HEK293 (cell line): ENCODE data around the gene PLEKHG5.

Experiments used
- BCL11B ChIP-seq: fragments of 450-650 bp; formaldehyde crosslinking; IDR thresholded peaks from 2 replicates; pipeline ENCODE4 v1.5.1; 2016; ENCODE audit warnings: low read depth, missing biosample characterization, missing genetic modification characterization
- GLI4 ChIP-seq: fragments of 450-650 bp; formaldehyde crosslinking; IDR thresholded peaks from 2 replicates; pipeline ENCODE4 v1.5.1; 2016; ENCODE audit warnings: missing biosample characterization, missing genetic modification characterization
- KLF8 ChIP-seq: fragments of 450-650 bp; formaldehyde crosslinking; IDR thresholded peaks from 2 replicates; pipeline ENCODE4 v1.5.1; 2016; ENCODE audit warnings: missing biosample characterization, missing genetic modification characterization
- MZF1 ChIP-seq: fragments of 450-650 bp; formaldehyde crosslinking; IDR thresholded peaks from 2 replicates; pipeline ENCODE4 v1.5.1; 2017; ENCODE audit warnings: missing biosample characterization, missing genetic modification characterization, borderline replicate concordance
- PRDM1 ChIP-seq: fragments of 450-650 bp; formaldehyde crosslinking; IDR thresholded peaks from 2 replicates; pipeline ENCODE4; 2016; ENCODE audit warnings: missing biosample characterization, missing genetic modification characterization
- SCRT1 ChIP-seq: fragments of 450-650 bp; formaldehyde crosslinking; IDR thresholded peaks from 2 replicates; pipeline ENCODE4 v1.5.1; 2016; ENCODE audit warnings: missing biosample characterization, missing genetic modification characterization, borderline replicate concordance
- YY2 ChIP-seq: fragments of 450-650 bp; formaldehyde crosslinking; IDR thresholded peaks from 2 replicates; pipeline ENCODE4 v1.5.1; 2016; ENCODE audit warnings: missing biosample characterization, missing genetic modification characterization
- ZBTB17 ChIP-seq: fragments of 450-650 bp; formaldehyde crosslinking; IDR thresholded peaks from 2 replicates; pipeline ENCODE4 v1.5.1; 2016; ENCODE audit warnings: missing biosample characterization, missing genetic modification characterization
- ZBTB7A ChIP-seq: fragments of 450-650 bp; formaldehyde crosslinking; IDR thresholded peaks from 2 replicates; pipeline ENCODE4 v1.5.1; 2016; ENCODE audit warnings: low read depth, missing biosample characterization, missing genetic modification characterization
- ZBTB8A ChIP-seq: fragments of 450-650 bp; formaldehyde crosslinking; IDR thresholded peaks from 2 replicates; pipeline ENCODE4 v1.5.1; 2016; ENCODE audit warnings: missing biosample characterization, missing genetic modification characterization
- ZFHX2 ChIP-seq: fragments of 450-650 bp; formaldehyde crosslinking; conservative IDR thresholded peaks from 2 replicates; pipeline ENCODE4 v1.5.1; 2016; ENCODE audit warnings: missing biosample characterization, missing genetic modification characterization
- ZFP37 ChIP-seq: fragments of 450-650 bp; formaldehyde crosslinking; IDR thresholded peaks from 2 replicates; pipeline ENCODE4 v1.5.1; 2016; ENCODE audit warnings: missing biosample characterization, missing genetic modification characterization
- ZNF114 ChIP-seq: fragments of 450-650 bp; formaldehyde crosslinking; IDR thresholded peaks from 2 replicates; pipeline ENCODE4 v1.5.0; 2017; ENCODE audit warnings: missing biosample characterization, missing genetic modification characterization
- ZNF138 ChIP-seq: fragments of 450-650 bp; formaldehyde crosslinking; IDR thresholded peaks from 2 replicates; pipeline ENCODE4 v1.5.1; 2016; ENCODE audit warnings: missing biosample characterization, missing genetic modification characterization, borderline replicate concordance
- ZNF157 ChIP-seq: fragments of 450-650 bp; formaldehyde crosslinking; IDR thresholded peaks from 2 replicates; pipeline ENCODE4 v1.5.1; 2016; ENCODE audit warnings: missing biosample characterization, missing genetic modification characterization
- ZNF239 ChIP-seq: fragments of 450-650 bp; formaldehyde crosslinking; IDR thresholded peaks from 2 replicates; pipeline ENCODE4 v1.5.1; 2016; ENCODE audit warnings: missing biosample characterization, missing genetic modification characterization
- ZNF423 ChIP-seq: fragments of 450-650 bp; formaldehyde crosslinking; IDR thresholded peaks from 2 replicates; pipeline ENCODE4 v1.5.1; 2016; ENCODE audit warnings: missing biosample characterization, missing genetic modification characterization
- ZNF529 ChIP-seq: fragments of 450-650 bp; formaldehyde crosslinking; IDR thresholded peaks from 2 replicates; pipeline ENCODE4 v1.5.1; 2017; ENCODE audit warnings: missing genetic modification characterization, missing biosample characterization; ENCODE audit not compliant: insufficient replicate concordance
- ZNF558 ChIP-seq: fragments of 450-650 bp; formaldehyde crosslinking; IDR thresholded peaks from 2 replicates; pipeline ENCODE4 v1.5.1; 2016; ENCODE audit warnings: missing biosample characterization, missing genetic modification characterization
- ZNF777 ChIP-seq: fragments of 450-650 bp; formaldehyde crosslinking; IDR thresholded peaks from 2 replicates; pipeline ENCODE4 v1.5.1; 2017; ENCODE audit warnings: missing biosample characterization, missing genetic modification characterization, borderline replicate concordance
- ZNF843 ChIP-seq: fragments of 450-650 bp; formaldehyde crosslinking; IDR thresholded peaks from 2 replicates; pipeline ENCODE4 v1.5.1; 2016; ENCODE audit warnings: missing biosample characterization, missing genetic modification characterization
- TF ChIP-seq, protein P1 (sequence below): fragments of 450-650 bp; formaldehyde crosslinking; IDR thresholded peaks from 2 replicates; pipeline ENCODE4 v1.5.1; 2016; ENCODE audit warnings: missing biosample characterization, missing genetic modification characterization
- TF ChIP-seq, protein P2 (sequence below): fragments of 450-650 bp; formaldehyde crosslinking; IDR thresholded peaks from 2 replicates; pipeline ENCODE4 v1.5.1; 2016; ENCODE audit warnings: missing biosample characterization, missing genetic modification characterization
- TF ChIP-seq, protein P3 (sequence below): fragments of 450-650 bp; formaldehyde crosslinking; IDR thresholded peaks from 2 replicates; pipeline ENCODE4 v1.5.1; 2016; ENCODE audit warnings: missing biosample characterization, missing genetic modification characterization
- TF ChIP-seq, protein P4 (sequence below): fragments of 450-650 bp; formaldehyde crosslinking; conservative IDR thresholded peaks from 2 replicates; pipeline ENCODE4 v1.5.1; 2016; ENCODE audit warnings: low read depth, missing biosample characterization, missing genetic modification characterization
- TF ChIP-seq, protein P5 (sequence below): fragments of 450-650 bp; formaldehyde crosslinking; IDR thresholded peaks from 2 replicates; pipeline ENCODE4 v1.5.1; 2016; ENCODE audit warnings: missing biosample characterization, missing genetic modification characterization

The PLEKHG5 gene

DNA sequence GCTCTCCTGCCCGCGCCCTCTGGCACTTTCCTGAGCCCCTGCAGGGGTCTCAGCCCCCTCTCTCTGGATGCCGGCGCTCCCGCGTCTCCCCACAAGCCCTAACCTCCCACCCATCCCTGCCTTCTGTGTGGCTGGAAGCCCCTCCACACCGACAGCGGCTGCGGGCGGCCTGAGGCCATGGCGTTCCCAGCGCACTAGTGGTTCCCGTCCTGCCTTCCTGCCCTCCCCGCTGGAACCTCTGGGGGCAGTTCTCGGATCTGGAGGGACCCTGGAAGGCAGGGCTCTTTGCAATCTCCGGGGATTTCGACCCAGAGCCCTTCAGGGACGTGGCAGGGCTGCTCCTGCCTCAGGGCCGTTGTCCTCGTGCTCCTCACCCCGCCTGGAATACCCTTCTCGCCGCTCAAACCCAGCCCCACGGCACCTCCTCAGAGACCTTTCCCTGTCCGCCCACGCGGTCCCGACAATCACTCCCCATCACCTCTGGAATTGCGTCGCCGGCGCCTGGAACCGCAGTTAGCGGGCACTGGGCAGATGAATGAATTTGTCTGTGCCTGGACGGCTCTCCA, 67.4 kb downstream of the PLEKHG5 start (continued):
- TF ChIP-seq ZFHX2 (tag by site-specific recombination) (peak; percentile 83), ZNF423 (tag by site-specific recombination) (0 out of 2 replicates have a peak, but pooled peaks have one; percentile 19), ZNF843 (tag by site-specific recombination) (no peak), GLI4 (no peak), BCL11B (tag by site-specific recombination) (no peak), ZNF777 (no peak; the same call in 1 of the 2 replicates), SCRT1 (tag by site-specific recombination) (no peak), ZNF529 (tag by site-specific recombination) (no peak), ZNF239 (tag by site-specific recombination) (no peak), ZNF138 (tag by site-specific recombination) (no peak), ZBTB8A (peak; percentile 46), ZBTB17 (no peak), KLF8 (tag by site-specific recombination) (peak; percentile 33; the same call in 1 of the 2 replicates), ZNF114 (tag by site-specific recombination) (no peak), ZBTB7A (tag by site-specific recombination) (0 out of 2 replicates have a peak, but pooled peaks have one; percentile 27), ZNF558 (tag by site-specific recombination) (no peak), PRDM1 (tag by site-specific recombination) (no peak), YY2 (tag by site-specific recombination) (no peak), ZFP37 (tag by site-specific recombination) (no peak), MZF1 (no peak), ZNF157 (tag by site-specific recombination) (no peak)
- TF ChIP-seq, protein P1, sequence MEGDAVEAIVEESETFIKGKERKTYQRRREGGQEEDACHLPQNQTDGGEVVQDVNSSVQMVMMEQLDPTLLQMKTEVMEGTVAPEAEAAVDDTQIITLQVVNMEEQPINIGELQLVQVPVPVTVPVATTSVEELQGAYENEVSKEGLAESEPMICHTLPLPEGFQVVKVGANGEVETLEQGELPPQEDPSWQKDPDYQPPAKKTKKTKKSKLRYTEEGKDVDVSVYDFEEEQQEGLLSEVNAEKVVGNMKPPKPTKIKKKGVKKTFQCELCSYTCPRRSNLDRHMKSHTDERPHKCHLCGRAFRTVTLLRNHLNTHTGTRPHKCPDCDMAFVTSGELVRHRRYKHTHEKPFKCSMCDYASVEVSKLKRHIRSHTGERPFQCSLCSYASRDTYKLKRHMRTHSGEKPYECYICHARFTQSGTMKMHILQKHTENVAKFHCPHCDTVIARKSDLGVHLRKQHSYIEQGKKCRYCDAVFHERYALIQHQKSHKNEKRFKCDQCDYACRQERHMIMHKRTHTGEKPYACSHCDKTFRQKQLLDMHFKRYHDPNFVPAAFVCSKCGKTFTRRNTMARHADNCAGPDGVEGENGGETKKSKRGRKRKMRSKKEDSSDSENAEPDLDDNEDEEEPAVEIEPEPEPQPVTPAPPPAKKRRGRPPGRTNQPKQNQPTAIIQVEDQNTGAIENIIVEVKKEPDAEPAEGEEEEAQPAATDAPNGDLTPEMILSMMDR (tag by site-specific recombination): no peak
- TF ChIP-seq, protein P2, sequence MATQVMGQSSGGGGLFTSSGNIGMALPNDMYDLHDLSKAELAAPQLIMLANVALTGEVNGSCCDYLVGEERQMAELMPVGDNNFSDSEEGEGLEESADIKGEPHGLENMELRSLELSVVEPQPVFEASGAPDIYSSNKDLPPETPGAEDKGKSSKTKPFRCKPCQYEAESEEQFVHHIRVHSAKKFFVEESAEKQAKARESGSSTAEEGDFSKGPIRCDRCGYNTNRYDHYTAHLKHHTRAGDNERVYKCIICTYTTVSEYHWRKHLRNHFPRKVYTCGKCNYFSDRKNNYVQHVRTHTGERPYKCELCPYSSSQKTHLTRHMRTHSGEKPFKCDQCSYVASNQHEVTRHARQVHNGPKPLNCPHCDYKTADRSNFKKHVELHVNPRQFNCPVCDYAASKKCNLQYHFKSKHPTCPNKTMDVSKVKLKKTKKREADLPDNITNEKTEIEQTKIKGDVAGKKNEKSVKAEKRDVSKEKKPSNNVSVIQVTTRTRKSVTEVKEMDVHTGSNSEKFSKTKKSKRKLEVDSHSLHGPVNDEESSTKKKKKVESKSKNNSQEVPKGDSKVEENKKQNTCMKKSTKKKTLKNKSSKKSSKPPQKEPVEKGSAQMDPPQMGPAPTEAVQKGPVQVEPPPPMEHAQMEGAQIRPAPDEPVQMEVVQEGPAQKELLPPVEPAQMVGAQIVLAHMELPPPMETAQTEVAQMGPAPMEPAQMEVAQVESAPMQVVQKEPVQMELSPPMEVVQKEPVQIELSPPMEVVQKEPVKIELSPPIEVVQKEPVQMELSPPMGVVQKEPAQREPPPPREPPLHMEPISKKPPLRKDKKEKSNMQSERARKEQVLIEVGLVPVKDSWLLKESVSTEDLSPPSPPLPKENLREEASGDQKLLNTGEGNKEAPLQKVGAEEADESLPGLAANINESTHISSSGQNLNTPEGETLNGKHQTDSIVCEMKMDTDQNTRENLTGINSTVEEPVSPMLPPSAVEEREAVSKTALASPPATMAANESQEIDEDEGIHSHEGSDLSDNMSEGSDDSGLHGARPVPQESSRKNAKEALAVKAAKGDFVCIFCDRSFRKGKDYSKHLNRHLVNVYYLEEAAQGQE (tag by site-specific recombination): no peak
- TF ChIP-seq, protein P3, sequence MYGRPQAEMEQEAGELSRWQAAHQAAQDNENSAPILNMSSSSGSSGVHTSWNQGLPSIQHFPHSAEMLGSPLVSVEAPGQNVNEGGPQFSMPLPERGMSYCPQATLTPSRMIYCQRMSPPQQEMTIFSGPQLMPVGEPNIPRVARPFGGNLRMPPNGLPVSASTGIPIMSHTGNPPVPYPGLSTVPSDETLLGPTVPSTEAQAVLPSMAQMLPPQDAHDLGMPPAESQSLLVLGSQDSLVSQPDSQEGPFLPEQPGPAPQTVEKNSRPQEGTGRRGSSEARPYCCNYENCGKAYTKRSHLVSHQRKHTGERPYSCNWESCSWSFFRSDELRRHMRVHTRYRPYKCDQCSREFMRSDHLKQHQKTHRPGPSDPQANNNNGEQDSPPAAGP (tag by site-specific recombination): no peak; the same call in none of the 2 replicates
- TF ChIP-seq, protein P4, sequence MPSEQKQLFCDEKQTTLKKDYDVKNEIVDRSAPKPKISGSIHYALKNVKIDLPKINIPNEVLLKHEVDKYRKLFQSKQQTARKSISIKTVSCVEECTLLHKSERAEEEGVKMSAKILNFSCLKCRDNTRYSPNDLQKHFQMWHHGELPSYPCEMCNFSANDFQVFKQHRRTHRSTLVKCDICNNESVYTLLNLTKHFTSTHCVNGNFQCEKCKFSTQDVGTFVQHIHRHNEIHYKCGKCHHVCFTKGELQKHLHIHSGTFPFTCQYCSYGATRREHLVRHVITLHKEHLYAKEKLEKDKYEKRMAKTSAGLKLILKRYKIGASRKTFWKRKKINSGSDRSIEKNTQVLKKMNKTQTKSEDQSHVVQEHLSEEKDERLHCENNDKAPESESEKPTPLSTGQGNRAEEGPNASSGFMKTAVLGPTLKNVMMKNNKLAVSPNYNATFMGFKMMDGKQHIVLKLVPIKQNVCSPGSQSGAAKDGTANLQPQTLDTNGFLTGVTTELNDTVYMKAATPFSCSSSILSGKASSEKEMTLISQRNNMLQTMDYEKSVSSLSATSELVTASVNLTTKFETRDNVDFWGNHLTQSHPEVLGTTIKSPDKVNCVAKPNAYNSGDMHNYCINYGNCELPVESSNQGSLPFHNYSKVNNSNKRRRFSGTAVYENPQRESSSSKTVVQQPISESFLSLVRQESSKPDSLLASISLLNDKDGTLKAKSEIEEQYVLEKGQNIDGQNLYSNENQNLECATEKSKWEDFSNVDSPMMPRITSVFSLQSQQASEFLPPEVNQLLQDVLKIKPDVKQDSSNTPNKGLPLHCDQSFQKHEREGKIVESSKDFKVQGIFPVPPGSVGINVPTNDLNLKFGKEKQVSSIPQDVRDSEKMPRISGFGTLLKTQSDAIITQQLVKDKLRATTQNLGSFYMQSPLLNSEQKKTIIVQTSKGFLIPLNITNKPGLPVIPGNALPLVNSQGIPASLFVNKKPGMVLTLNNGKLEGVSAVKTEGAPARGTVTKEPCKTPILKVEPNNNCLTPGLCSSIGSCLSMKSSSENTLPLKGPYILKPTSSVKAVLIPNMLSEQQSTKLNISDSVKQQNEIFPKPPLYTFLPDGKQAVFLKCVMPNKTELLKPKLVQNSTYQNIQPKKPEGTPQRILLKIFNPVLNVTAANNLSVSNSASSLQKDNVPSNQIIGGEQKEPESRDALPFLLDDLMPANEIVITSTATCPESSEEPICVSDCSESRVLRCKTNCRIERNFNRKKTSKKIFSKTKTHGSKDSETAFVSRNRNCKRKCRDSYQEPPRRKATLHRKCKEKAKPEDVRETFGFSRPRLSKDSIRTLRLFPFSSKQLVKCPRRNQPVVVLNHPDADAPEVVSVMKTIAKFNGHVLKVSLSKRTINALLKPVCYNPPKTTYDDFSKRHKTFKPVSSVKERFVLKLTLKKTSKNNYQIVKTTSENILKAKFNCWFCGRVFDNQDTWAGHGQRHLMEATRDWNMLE (tag by site-specific recombination): no peak
- TF ChIP-seq, protein P5, sequence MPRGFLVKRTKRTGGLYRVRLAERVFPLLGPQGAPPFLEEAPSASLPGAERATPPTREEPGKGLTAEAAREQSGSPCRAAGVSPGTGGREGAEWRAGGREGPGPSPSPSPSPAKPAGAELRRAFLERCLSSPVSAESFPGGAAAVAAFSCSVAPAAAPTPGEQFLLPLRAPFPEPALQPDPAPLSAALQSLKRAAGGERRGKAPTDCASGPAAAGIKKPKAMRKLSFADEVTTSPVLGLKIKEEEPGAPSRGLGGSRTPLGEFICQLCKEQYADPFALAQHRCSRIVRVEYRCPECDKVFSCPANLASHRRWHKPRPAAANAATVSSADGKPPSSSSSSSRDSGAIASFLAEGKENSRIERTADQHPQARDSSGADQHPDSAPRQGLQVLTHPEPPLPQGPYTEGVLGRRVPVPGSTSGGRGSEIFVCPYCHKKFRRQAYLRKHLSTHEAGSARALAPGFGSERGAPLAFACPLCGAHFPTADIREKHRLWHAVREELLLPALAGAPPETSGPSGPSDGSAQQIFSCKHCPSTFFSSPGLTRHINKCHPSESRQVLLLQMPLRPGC (tag by site-specific recombination): no peak; the same call in 1 of the 2 replicates
